Measurements from ENCODE around the gene HDAC9.

DNA sequence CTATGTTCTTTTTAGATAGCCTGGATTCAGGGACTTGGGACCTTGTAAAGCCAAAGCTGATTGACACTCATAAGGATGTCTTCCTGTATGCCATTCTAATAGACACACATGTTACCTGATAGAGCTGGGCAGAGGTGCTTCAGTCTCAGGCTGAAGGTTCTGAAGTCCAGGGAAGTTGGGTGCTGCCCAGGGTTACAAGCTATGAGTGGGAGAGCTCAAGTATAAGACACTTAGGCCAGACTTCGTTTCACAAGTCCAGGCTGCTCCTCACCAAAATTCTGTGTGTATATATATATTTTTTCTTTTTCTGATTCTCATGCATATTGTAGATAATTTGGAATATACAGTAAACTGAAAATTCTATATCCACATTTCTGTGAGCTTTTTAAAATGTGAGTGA lies 144.2 kb downstream of the HDAC9 start:
- TF ChIP-seq, protein P1, sequence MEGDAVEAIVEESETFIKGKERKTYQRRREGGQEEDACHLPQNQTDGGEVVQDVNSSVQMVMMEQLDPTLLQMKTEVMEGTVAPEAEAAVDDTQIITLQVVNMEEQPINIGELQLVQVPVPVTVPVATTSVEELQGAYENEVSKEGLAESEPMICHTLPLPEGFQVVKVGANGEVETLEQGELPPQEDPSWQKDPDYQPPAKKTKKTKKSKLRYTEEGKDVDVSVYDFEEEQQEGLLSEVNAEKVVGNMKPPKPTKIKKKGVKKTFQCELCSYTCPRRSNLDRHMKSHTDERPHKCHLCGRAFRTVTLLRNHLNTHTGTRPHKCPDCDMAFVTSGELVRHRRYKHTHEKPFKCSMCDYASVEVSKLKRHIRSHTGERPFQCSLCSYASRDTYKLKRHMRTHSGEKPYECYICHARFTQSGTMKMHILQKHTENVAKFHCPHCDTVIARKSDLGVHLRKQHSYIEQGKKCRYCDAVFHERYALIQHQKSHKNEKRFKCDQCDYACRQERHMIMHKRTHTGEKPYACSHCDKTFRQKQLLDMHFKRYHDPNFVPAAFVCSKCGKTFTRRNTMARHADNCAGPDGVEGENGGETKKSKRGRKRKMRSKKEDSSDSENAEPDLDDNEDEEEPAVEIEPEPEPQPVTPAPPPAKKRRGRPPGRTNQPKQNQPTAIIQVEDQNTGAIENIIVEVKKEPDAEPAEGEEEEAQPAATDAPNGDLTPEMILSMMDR (IDR thresholded peaks at IDR 0.05; ENCODE audit: poor library complexity) = no peak
- TF ChIP-seq EZH2 (IDR thresholded peaks at IDR 0.05; ENCODE audit: borderline replicate concordance) = no peak

Data from hepatocyte (in vitro differentiated cells).